Activated T-cell treated with anti-CD3 and anti-CD28 coated beads, Interleukin-2, amount 50 U/mL, for 72 hours (primary cell): ENCODE results near the gene FAM50B. TPM values are rescaled to one million over a fixed set of nuclear protein-coding genes. Genes with fewer than 3 reads are reported as not detected.

Experiments
- ATAC-seq, 2 donors: fragments of 150-1000 bp; cut with Tn5 transposase; replicated peaks in 1 of 2; 2 replicates each; pipeline ENCODE4 v1.10.0; 2021; ENCODE audit warnings: moderate library complexity in 2 of 2, mild to moderate bottlenecking in 1 of 2
- DNase-seq, 2 donors: peaks; one replicate each; pipeline ENCODE4 v3.0.0; 2021 to 2022; ENCODE audit warnings: mixed read lengths in 1 of 2
- H3K27ac Mint-ChIP-seq: one replicate; pipeline ENCODE4 v1.8.0; 2022; ENCODE audit warnings: mild to moderate bottlenecking, moderate library complexity, mixed read lengths
- H3K27me3 Mint-ChIP-seq: one replicate; pipeline ENCODE4 v1.8.0; 2022; ENCODE audit warnings: low read depth, mixed read lengths
- H3K36me3 Mint-ChIP-seq, 2 donors: one replicate each; pipeline ENCODE4 v1.8.0; 2022; ENCODE audit warnings: mixed read lengths in 2 of 2, mild to moderate bottlenecking in 1 of 2; ENCODE audit not compliant: insufficient read depth in 2 of 2
- H3K4me1 Mint-ChIP-seq: one replicate; pipeline ENCODE4 v1.8.0; 2022; ENCODE audit warnings: low read depth, mixed read lengths
- H3K4me3 Mint-ChIP-seq, 2 donors: one replicate each; pipeline ENCODE4 v1.8.0; 2022; ENCODE audit warnings: mild to moderate bottlenecking in 2 of 2, mixed read lengths in 2 of 2, moderate library complexity in 2 of 2
- H3K9me3 Mint-ChIP-seq, 2 donors: one replicate each; pipeline ENCODE4 v1.8.0; 2022; ENCODE audit warnings: mixed read lengths in 2 of 2
- total RNA-seq, 2 donors: library from RNA; stranded (reverse); gene quantifications; one replicate each; pipeline ENCODE4 v1.2.3, GENCODE V29; 2022

The FAM50B gene
- total RNA-seq, 2 donors from 2014 or later, result 8.1 to 8.2 TPM

GRCh38 chr6:3888153-3888957 lies 39.2 kb downstream of the FAM50B start:
- no peak for ATAC-seq
- Mint-ChIP-seq H3K27me3 (peaks cover 11% of the 10 kb centered on the region), H3K4me3 (no peak overlapping the region), H3K4me1 (no peaks in the 10 kb centered on the region), H3K27ac (no peak overlapping the region), H3K9me3 (no peaks in the 10 kb centered on the region), H3K36me3 (no peaks in the 10 kb centered on the region)
- no peak for DNase-seq

DNA sequence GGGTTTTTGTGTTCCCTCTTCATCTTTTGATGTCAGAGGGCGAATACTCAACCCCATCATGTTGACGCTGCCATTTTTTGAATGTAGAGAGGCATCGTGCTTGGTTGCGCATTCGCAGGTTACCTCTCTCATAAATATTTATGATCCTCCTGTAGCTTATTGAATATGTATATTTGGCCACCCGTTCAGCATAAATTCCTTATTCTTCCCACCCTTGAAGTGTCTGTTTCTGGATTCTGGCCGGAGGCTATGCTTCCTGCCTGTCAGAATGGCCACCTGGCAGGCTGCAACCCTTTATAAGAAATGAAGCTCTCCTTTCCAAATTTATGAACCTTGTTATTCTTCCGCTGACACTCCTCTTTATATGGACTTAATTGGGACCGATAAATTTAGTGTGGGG lies 40.9 kb downstream of the FAM50B start:
- Mint-ChIP-seq H3K4me3 (no peak overlapping the region), H3K9me3 (no peaks in the 10 kb centered on the region), H3K36me3 (no peaks in the 10 kb centered on the region), H3K4me1 (no peaks in the 10 kb centered on the region), H3K27ac (no peak overlapping the region), H3K27me3 (peaks cover 11% of the 10 kb centered on the region)
- DNase-seq (no peak), ATAC-seq (no peak)

- H3K36me3 Mint-ChIP-seq, result no peaks in the 10 kb centered on the region
- H3K4me1 Mint-ChIP-seq, result no peaks in the 10 kb centered on the region
- H3K4me3 Mint-ChIP-seq, result no peak overlapping the region
- no peak for ATAC-seq
- no peak for DNase-seq
- H3K9me3 Mint-ChIP-seq, result no peaks in the 10 kb centered on the region
- H3K27me3 Mint-ChIP-seq, result peaks cover 11% of the 10 kb centered on the region
- no peak overlapping the region for H3K27ac Mint-ChIP-seq
Measured at GRCh38 chr6:3891883-3892282, 42.7 kb downstream of the FAM50B start.

DNA sequence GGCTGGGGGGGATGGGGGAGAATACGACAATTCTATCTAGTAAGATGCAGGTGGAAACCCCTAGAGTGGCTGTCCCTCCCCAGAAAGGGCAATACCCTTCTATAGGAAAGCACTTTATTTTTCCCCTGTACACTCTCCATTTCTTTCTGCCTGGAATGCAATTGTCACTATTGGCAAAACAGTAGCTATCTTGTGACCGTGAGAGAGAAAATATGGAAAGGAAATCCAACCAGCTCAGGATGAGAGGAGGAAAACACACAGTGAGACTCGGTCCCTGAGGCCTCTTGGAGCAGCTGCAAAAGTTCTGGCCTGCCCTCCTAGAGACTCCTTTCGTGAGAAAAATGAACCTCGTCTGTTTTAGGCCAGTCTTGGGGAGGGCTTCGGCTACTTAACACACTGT lies 43.4 kb downstream of the FAM50B start:
- H3K4me3 Mint-ChIP-seq, result no peak overlapping the region
- no peak overlapping the region for H3K27ac Mint-ChIP-seq
- H3K36me3 Mint-ChIP-seq, result no peaks in the 10 kb centered on the region
- DNase-seq, result no peak
- H3K9me3 Mint-ChIP-seq, result no peaks in the 10 kb centered on the region
- peaks cover 11% of the 10 kb centered on the region for H3K27me3 Mint-ChIP-seq
- H3K4me1 Mint-ChIP-seq, result no peaks in the 10 kb centered on the region
- no peak for ATAC-seq

DNA sequence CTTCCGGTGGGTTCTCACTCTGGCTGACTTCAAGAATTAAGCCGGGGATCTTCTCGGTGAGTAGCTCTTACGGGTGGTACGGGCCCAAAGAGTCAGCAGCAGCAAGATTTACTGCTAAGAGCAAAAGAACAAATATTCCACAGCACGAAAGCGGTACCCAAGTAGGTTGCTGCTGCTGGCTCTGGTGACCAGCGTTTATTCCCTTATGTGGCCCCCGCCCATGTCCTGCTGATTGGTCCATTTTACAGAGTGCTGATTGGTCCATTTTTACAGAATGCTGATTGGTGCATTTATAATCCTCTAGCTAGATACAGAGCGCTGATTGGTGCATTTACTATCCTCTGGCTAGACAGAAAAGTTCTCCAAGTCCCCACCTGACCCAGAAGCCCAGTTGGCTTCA lies 44.3 kb downstream of the FAM50B start:
- Mint-ChIP-seq H3K36me3 (no peaks in the 10 kb centered on the region), H3K4me1 (no peaks in the 10 kb centered on the region), H3K27me3 (peaks cover 11% of the 10 kb centered on the region), H3K4me3 (no peak overlapping the region), H3K27ac (no peak overlapping the region), H3K9me3 (no peaks in the 10 kb centered on the region)
- ATAC-seq (no peak), DNase-seq (no peak)

DNA sequence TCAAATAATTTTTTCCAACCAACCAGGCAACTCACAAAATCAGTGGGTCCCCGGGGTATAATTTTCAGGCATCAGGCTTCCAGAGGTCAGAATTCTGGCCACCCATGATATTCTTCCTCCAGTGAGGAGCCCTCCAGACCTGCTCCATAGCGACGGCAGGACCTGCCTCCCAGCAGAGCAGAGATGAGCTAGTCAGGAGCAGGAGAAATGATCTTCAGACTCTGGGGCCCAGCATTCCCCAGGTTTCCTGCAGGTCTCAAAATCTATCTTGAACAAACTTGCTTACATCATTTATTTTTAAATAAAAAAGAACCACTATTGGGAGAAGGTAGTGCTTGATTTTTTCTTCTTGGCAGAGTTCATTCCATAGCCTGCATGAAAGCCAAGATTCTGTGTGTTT lies 44.7 kb downstream of the FAM50B start:
- no peak overlapping the region for H3K27ac Mint-ChIP-seq
- no peak overlapping the region for H3K4me3 Mint-ChIP-seq
- peaks cover 11% of the 10 kb centered on the region for H3K27me3 Mint-ChIP-seq
- H3K36me3 Mint-ChIP-seq, result no peaks in the 10 kb centered on the region
- no peak for ATAC-seq
- no peaks in the 10 kb centered on the region for H3K9me3 Mint-ChIP-seq
- no peak for DNase-seq
- no peaks in the 10 kb centered on the region for H3K4me1 Mint-ChIP-seq

DNA sequence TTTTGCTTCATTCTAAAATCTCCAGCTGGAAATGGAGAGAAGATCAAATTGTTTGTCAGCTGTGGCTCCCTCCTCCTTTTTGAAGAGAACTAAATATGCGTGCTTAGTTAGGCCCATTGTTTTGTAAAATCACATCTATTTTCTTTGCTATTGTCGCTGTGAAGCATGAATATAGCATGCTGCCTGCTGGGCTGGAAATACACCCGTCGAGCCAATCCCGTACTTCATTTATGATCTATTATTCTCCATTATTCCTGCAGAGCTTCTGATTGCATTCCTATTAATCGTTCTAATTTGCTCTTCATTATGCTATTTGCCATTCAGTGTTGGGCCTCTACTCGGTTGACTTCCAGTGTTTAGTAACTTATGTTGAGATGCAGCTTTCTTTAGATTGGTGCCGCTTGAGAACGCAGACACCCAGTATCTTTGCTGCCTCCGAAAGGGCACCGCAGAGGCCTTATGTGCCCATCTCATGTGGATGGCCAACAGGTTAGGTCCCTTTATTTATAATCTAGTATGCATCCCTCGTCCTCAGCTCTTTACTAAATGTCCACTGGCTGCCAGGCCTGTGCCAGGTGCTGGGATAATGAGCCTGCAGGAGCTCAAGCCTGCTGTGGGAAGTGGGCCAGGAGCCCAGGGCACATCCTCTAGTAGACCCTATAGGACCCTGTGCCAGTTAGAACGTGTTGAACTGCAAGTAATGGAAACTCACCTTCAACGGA lies 45.6 kb downstream of the FAM50B start:
- no peak for ATAC-seq
- Mint-ChIP-seq H3K36me3 (no peaks in the 10 kb centered on the region), H3K9me3 (no peaks in the 10 kb centered on the region), H3K27me3 (peaks cover 8% of the 10 kb centered on the region), H3K4me1 (no peaks in the 10 kb centered on the region), H3K4me3 (no peak overlapping the region), H3K27ac (no peak overlapping the region)
- no peak for DNase-seq

DNA sequence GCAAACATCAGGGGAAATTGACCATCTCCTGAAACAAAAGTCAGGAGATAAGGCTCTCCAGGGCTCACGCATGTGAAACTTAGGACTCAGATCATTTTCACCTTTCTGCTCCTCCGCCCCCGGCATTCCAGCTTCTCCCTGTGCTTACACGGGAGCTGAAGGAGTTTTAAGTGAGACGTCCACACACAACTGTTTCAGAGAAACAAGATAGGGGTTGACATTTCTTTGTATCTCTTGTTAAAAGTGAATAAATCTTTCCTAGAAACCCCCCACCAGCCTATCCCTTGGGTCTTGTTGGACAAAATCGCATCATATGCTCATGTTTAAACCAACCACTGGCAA lies 46.1 kb downstream of the FAM50B start:
- no peaks in the 10 kb centered on the region for H3K4me1 Mint-ChIP-seq
- H3K9me3 Mint-ChIP-seq, result no peaks in the 10 kb centered on the region
- no peak for ATAC-seq

DNA sequence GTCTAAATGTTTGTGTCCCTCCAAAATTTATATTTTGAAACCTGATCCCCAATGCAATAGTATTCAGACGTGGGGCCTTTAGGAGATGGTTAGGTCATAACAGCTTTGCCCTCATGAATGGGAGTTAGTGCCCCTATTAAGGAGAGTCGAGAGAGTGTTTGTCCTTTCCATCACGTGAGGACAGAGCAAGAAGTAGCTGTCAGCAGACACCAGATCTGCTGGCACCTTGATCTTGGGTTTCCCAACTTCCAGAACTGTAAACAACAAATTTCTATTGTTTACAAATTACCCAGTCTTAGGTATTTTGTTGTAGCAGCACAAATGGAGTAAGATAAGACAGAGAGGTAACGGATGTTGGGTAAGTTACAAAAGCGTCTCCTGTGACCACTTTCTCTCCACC lies 46.6 kb downstream of the FAM50B start:
- ATAC-seq (no peak), DNase-seq (no peak)
- Mint-ChIP-seq H3K36me3 (no peaks in the 10 kb centered on the region), H3K4me1 (no peaks in the 10 kb centered on the region), H3K27me3 (no peaks in the 10 kb centered on the region), H3K27ac (no peak overlapping the region), H3K9me3 (no peaks in the 10 kb centered on the region), H3K4me3 (no peak overlapping the region)

More for the DNA sequence above, 46.1 kb downstream of the FAM50B start:
- H3K36me3 Mint-ChIP-seq, result no peaks in the 10 kb centered on the region
- H3K27ac Mint-ChIP-seq, result no peak overlapping the region
- no peak overlapping the region for H3K4me3 Mint-ChIP-seq
- DNase-seq, result no peak
- H3K27me3 Mint-ChIP-seq, result peaks cover 3% of the 10 kb centered on the region

DNA sequence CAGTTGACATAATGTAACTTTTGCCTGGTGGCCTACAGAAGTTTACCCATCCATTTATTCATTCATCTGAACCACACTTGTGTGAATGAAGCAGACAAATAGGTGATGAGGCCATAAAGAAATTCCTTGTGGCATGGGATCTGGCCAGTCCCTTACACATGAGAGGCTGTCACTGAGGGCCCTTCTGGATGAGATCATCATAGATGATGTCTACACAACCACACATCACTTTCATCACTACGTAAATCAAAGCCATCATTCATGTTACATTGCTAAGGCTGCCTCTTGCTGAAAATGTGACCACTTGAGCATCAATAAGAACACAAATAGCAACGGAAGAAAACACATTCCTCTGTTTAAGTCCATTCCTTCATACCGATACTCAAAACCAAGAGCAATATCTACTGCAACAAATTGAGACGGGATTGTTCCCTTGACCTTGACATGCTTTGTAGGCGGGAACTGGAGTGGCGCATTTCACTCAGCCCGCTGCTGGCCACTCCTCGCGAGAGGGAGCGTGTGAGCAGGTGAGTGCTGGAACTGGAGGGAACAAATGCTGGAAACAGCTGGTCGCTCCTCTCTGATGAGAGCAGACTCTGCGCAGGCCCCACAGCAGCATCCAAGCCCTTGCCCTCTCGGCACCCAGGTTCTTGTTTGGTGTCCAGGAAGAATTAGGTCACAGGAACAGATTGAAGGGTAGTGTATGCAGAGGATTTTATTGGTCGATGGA lies 49.3 kb downstream of the FAM50B start:
- DNase-seq (no peak), ATAC-seq (no peak)
- H3K4me3 Mint-ChIP-seq, result no peak overlapping the region
- no peak overlapping the region for H3K27ac Mint-ChIP-seq
- H3K4me1 Mint-ChIP-seq, result peaks cover 6% of the 10 kb centered on the region
- H3K36me3 Mint-ChIP-seq, result no peaks in the 10 kb centered on the region
- peaks cover 14% of the 10 kb centered on the region for H3K27me3 Mint-ChIP-seq
- no peaks in the 10 kb centered on the region for H3K9me3 Mint-ChIP-seq

DNA sequence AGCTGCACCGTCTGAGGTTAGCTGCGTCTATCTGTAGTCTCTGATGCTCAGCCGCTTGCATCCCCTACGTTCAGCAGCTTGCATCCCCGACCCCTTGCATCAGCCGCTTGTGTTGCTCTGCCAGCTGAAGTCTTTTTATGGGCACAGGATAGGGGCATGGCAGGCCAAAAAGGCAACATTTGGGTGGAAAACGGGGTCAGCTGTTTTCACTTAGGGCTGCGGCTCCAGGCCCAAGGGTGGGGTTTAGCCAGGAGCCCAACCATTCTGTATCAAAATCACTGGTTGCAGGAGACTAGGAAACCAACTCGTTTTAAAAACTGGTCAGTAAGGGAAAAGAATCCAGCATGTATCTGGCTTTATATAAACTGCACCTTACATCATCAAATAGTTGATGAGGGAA lies 49.9 kb downstream of the FAM50B start:
- DNase-seq (no peak), ATAC-seq (no peak)
- Mint-ChIP-seq H3K4me1 (peaks cover 6% of the 10 kb centered on the region), H3K36me3 (no peaks in the 10 kb centered on the region), H3K27ac (no peak overlapping the region), H3K27me3 (peaks cover 19% of the 10 kb centered on the region), H3K4me3 (no peak overlapping the region), H3K9me3 (no peaks in the 10 kb centered on the region)

DNA sequence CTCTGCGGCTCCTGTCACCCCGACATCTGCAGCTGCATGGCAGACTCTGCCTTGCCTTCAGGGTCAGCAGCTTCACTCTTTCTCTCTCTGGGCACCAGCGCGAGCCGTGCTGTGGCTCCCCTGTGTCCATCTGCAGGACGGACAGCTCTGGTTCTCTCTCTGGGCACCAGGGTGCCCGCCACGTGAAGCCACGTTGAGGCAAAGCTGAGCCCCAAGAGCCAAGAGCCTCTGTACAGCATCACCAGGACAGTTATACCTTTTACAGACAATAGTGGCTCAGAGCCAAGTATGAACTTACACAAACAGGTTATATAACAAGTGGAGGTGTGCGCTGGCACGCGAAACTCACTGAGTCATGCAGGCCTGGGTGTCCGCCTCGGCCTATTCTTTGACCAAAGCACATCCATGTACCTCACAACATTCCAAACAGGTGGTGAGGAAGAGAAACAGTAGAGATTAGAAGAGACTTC lies 50.8 kb downstream of the FAM50B start:
- Mint-ChIP-seq H3K4me1 (peaks cover 6% of the 10 kb centered on the region), H3K36me3 (no peaks in the 10 kb centered on the region), H3K27me3 (peaks cover 20% of the 10 kb centered on the region), H3K4me3 (no peak overlapping the region), H3K9me3 (no peaks in the 10 kb centered on the region), H3K27ac (no peak overlapping the region)
- DNase-seq, result no peak
- no peak for ATAC-seq
